GM19043 (cell line): ENCODE measurements around the gene RNF130.

ENCODE experiments used
- ATAC-seq: cut with Tn5 transposase; IDR thresholded peaks from one replicate; pipeline ENCODE4 v1.9.1; 2021; ENCODE audit warnings: low read depth; ENCODE audit not compliant: unreplicated experiment

RNF130 gene

DNA sequence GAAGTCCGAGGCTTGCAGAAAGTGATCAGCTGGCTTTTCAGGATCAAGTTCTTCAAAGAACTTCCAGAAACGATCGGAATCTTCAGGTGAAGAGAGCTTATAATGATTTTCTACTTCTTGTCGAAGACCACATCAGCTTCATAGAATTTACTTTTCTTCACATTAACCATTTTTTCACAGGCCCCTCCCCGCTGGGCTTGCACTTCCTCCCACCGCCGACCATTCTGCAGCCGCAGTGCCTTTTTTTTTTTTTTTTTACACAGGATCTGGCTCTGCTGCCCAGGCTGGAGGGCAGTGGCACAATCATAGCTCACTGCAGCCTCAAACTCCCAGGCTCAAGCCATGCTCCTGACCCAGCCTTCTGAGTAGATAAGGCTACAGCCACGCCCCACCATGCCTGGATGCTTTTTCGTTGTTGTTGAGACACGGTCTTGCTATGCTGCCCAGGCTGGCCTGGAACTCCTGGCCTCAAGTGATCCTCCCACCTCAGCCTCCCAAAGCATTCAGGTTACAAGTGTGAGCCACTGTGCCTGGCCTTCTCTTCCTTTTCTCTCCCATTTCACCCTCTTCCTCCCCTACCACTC is 15.3 kb upstream of the RNF130 start:
- ATAC-seq: no peak

DNA sequence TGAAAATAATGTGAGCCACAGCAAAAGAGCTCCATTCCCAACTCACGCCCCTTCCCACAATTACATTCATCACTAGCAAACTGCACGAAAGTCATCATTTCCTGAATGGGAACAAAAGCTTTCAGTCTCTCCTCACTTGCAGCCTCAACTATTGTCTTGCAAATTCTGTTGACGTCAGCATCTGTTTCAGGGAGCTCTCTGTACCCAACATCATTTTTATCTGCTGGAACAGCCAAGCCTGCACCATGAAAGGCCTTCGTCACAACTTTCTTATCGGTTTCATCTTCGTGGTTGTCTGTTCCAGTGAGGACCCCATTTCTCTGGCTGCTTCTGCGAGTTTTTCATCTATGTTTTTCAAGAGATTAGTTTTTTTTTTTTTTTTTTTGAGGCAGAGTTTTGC is 14.3 kb upstream of the RNF130 start:
- ATAC-seq: no peak

DNA sequence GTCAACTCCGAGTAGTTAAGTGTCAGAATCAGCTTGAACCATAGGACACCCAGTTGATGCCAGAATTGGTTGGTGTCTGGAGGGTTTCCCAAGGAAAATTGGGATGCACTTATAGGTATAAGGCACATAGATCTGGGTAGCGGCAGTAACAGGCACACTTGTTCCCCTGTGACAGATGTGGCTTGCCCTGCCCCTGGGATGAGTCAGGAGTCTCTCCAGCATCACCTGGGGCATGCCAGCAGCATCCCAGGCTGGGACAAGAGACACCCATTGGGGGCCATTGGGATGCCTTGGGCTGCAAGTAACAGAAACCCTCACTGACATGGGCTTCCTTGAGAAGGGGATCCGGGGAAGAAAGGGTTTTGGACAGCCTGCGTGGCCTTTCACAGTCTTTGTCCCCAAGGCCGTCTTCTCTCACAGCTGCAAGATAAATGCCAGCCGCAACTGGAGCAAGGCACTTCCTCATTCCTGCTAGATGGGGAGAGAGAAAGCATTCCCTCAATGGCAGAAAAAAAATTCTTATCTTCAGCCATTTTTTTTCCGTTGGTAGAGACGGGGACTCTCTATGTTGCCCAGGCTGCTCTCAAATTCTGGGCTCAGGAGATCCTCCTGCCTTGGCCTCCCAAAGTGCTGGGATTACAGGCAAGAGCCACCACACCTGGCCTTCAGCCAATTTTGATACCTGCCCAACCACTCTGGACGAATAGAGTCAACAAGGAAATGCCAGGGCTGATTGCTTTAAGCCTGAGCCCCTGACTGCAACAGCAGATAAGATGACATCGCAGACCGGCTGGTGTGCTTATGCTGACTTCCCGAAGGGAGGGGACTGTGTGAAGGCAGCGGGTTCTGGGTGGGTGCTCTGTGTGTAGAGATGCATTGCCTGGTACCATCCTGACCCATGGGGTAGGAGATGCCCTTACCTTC is 13.3 kb upstream of the RNF130 start:
- no peak for ATAC-seq

DNA sequence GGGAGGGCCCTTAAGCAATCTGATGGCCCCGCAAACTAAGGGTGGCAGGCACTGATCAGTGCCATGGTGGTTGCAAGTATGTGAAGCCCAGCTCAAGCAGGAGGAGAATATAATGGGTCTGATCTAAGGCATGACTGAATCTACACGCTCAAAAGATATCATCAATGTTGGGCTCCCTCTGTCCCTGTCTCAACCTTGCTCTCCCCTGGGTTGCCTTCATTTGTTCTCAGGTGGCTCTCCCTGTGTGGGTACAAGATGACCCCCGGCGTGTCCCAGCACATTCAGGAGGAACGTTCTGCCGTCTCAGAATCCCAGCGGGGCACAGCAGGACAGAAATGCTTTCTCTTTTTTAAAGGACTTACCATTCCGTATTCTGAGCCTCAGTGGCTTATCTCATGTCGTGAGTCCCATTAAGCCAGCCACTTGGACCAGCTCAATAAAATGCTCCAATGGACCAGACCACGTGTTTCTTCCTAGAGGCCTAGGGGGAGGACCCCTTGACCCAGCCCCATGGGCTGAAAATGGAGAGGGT is 12.0 kb upstream of the RNF130 start:
- ATAC-seq: no peak

DNA sequence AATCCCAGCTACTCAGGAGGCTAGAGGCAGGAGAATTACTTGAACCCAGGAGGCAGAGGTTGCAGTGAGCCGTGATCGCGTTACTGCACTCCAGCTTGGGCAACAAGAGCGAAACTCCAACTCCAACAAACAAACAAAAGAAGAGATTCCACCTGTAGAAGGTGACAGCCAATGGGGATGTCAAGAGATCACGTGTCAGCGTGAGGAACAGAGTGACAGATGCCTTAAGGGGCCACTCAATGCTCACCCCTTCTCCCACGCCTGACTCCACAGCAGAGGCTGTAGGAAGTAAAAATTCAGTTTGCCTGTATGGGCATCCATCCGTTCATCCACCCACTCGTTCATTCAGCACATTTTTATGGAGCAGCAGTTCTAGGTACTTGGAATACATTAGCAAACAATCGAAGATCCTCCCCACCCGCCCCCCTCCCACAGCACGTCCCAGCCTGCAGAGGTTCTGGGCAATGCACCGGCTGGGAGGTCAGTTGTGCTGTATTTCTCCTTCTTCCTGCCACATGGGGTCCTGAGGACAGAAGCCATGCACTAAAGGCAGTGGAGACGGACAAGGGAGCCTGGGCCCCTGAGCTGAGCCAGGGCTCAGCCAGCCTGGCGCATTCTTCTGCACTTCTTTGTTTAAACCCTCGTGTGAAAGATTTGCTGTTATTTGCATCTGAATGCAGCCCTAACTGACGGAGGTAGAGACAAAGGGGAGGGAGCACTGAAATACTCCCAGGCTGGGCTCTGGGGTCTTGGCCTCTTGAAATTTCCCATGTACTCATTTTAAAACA is 11.3 kb upstream of the RNF130 start:
- ATAC-seq: no peak

DNA sequence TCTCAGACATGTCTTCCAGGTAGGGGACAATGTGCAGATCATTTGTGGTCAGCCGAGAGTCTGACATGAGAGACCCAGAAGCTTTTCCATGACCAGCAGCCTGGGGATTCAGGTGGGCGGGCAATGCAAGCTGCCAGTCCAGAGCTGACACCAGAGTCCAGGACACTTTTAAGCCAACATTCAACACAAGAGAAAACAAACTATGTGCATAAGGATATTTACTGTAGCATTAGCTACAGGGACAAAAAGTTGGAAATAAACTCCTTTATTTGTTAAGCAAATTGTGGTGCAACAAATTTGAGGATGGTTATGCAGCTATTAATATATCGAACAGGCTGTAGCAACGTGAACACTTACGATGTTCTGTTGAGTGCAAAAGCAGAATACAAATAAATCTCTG is 9.9 kb upstream of the RNF130 start:
- no peak for ATAC-seq

DNA sequence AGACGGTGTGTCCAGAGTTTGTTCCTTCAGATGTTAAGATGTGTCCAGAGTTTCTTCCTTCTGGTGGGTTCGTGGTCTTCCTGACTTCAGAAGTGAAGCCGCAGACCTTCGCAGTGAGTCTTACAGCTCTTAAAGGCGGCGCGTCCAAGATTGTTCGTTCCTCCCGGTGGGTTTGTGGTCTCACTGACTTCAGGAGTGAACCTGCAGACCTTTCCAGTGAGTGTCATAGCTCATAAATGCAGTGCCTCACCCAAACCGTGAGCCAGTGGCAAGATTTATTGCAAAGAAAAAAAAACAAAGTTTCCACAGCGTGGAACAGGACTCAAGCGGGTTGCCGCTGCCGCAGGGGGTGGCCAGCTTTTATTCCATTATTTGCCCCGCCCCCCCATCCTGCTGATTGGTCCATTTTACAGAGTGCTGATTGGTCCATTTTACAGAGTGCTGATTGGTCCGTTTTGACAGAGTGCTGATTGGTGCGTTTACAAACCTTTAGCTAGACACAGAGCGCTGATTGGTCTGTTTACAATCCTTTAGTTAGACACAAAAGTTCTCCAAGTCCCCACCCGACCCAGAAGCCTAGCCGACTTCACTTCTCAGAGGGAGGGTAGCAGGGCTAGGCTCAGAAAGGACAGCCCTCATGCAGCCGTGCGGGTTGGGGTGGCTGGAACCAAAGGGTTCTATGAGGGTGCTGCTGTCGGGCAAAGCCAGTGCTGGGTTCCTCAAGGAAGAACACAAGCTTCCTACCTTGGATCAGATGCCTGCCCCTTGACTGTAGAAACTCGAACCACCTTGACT is 9.1 kb upstream of the RNF130 start:
- ATAC-seq: no peak

DNA sequence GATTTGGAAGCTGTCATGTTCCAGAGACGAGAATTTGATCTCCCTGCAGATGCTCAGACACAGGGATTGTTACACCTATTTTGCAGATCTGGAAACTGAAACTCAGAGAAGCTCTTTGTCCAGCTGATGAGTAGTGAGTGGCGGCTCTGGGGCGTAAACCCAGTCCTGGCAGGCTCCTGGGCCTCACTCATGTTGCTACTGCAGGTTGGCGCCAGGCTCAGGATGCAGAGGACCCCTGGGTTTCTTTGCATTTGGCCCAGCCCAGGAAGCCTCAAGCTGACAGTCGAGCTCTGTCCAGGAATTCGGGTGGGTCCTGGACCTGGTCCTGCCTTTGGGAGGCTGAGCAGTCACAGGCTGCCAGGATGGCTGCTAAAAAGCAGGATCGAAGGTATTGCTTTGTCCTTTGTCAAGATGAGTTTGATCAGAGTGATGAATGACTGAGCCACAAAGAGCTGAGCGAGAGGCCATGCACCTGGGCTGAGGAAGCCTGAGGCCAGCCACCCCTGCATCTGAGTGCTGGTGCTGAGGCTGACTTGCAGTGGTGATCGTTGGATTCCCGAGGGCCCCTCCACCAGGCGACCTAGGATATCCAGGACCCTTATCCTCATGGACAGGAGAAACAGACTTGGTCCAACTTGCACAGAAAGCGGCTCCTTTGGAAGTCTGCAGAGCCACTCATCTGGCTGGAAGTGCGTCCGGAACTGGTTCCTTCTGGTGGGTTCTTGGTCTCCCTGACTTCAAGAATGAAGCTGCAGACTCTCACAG is 8.3 kb upstream of the RNF130 start:
- no peak for ATAC-seq

DNA sequence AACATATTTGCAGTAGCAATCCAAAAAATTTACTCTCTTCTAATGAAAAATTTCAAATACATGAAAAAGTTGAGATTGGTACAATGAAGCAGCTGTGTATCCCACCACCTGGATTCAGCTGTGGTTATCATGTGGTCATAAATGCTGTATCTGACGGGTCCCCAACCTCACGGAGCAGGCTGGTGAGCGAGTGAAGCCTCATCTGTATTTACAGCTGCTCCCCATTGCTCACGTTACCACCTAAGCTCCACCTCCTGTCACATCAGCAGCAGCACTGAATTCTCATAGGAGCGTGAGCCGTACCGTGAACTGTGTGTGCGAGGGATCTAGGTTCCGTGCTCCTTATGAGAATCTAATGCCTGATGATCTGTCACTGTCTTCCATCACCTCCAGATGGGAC is 6.8 kb upstream of the RNF130 start:
- no peak for ATAC-seq

DNA sequence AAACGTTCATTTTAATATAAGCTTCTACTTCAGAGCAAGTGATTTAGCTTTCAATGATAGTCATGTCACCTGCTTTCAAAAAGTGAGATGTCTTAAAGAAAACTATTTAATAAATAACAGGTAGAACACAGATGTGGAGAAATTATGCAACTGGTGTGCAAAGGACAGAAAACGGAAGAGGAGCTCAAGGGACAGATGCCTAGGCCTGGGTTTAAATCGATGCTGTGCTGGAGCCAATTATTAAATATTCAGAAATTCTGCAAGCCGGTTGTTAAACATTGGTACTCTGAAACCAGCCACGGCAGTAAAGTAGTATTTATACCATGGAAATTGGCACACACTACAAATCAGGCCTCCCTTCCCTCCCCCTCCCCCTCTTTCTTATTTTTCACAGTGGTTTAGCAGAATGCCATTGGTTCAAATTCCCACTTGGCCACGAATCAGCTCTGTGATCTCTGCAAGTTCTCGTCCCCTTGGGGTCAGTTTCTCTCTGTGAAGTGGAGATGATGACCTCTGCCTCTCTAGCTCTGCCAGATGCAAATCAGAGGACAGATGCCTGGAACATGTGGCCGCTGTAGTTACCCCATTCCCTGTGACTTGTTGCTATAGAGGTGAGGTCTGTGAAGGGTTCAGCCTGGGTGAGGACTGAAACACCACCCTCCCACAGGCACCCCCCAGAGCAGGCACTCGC is 6.2 kb upstream of the RNF130 start:
- ATAC-seq: no peak

DNA sequence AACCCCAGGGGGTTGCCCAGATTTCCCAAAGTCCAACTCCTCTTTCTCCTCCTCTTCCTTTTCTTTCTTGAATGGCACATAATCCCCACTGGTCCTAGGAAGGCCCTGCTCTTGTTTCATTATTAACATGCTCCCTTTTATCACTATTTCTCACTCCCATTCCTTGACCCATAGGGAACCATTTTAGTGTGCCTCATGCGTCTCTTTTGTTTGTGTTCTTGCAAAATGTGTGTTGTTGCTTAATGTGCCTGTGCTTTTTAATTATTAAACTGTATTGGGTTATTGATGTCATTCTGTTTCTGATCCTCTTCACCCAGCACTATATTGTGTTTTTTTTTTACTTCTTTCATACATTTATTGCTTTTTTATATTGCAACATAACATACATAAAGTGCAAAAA is 4.1 kb upstream of the RNF130 start:
- ATAC-seq: no peak

DNA sequence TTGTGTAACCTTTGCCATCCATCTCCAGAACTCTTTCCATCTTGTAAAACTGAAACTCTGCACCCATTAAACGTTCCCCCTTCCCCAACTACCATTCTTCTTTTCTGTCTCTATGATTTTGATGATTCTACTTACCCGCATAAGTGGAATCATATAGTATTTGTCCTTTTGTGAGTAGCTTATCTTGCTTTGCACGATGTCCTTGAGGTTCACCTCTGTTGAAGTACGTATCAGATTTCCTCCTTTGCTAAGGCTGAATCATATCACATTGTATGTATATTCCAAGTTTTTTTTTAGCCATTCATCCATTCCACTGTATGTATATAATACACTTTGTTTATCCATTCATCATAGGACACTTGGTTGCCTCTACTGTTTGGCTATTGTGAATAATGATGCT is 2.9 kb upstream of the RNF130 start:
- no peak for ATAC-seq

DNA sequence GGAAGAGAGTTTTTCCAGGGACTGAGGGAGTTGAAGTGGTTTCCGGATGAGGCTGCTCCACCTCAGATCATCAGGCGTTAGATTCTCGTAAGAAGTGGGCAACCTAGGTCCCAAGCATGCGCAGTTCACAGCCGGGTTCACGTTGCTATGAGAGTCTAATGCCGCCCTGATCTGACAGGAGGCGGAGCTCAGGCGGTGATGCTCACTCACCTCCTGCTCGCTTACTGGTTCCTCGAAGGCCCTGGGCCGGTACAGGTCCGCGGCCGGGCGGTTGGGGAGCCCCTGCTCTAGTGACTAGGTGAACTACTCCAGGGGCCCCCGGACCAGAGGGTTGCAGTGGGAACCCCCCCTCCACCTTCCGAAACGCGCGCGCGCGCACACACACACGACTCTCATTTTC is 997 bp upstream of the RNF130 start:
- no peak for ATAC-seq

DNA sequence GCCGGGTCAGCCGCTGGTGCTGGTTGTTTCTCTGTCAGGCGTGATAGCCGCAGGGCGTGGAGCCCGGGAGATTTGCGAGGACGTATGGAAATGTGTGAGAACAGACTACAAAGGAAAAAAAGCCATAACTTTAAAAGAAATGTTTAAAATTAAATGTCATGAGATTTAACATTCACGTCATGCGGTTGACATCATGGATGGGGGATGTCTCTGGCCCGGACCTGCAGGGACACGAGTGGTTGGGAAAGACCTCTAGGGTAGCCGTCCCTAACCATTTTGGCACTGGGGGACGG is 643 bp upstream of the RNF130 start:
- ATAC-seq: no peak

DNA sequence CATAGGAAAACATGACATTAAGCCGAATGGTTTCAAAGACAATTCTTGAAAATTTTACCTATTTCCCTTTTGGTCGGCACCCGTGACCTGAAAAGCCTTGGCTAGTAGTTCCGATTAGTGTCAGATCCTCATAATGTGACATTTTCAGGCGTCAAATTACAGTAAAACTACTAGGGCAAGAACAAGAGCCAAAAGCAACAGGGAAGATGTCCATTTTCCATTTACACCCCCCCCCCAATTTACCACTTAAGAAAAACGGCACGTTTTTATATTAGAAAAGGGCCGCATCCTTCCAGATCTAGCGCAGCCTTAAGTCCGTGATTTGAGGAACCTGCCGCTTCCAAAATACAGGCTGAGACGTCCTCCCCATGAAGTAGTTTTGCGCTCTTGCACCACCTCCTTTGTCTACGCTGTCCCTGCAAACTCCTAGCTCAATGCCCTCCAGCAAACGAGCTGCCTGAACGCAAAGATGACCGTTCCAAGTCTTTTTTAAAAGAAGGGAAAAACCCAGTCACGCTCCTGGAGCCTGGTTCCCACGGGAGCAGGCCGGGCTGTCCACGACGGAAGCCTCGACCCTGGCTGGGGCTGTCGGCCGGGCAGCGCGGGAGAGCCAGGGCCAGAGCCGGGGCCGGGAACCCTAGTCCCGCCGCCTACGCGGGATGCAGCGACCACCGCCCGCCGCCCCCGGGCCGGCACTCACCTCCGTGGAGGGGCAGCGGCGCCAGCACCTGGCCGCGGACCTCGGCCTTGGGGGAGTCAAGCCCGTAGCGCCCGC is 616 bp downstream of the RNF130 start:
- ATAC-seq: no peak

DNA sequence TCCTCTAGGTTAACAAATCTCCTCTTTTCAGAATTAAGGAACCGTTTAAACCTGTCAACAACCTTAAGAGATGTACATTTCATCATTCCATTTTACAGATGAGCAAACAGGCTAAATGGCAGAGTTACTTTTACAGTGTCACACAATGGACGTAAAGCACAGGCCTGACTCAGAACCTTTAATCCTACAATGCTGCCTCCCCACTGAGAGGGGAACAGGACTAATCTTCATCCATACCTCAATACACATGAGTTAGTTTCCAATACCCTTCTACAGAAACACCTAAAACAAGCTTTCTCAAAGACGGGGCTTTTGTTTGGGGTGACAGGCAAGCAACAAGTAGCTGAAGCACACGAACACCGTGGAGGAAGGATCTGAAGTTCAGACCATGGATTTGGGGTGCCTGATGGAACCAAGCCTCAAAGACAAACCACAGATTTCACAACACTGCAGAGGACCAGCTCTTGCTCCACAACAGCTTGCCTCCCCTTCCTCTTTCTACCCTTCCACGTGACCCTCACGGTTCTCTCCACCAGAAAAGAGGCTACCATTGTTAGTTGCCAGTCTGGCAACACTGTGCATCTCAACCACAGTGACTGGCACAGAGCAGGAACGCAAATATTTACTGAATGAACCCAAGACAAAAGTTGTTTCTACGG is 1.8 kb downstream of the RNF130 start:
- no peak for ATAC-seq

DNA sequence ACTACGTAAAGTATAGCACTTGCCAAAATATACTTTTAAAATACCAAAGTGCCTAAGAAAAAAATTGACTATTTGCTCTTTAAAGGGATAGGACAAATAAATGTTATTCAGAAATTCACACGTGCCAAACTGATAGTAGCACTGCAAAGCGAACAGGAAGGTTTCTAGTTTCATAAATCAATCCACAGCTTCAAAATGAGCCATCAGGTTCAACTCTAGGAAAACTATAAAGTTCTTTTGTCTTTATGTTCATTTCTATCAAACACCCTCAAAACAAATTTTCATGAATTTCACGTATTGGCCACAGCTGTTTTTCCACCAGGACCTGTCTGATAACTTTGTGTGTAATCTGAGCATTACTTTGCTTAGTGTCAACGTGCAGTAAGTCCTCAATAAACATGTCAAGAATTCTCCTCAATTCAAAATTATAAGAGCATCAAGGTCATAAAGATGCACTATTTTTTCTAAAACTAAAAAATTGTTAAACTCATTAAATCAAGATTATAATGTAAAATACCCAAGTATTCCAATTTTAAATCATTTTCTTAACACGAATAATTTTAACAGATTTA is 3.0 kb downstream of the RNF130 start:
- no peak for ATAC-seq

DNA sequence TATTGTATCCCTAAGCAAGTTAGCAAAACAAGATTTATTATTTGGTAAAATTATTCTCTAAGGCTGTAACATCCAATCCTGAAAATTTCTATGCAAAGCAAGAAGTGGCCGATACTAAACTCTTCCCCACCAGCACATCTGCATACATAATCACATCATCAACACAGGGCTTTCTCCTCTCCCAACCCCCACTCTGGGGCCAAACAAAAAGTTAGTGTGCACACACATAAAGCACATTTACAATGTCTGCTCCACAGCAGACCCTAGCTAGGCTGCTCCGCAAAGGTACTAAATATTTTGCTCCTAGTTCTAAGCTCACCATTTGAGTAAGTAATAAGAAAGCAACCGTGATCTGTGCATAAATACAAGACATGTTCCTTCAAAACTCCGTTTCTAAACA is 3.6 kb downstream of the RNF130 start:
- no peak for ATAC-seq
